Glutamatergic neuron (in vitro differentiated cells): Measurements from ENCODE around the gene SH3BGR. TPM values are rescaled to one million over a fixed set of nuclear protein-coding genes. Genes with fewer than 3 reads are reported as not detected.

Source experiments
- DNase-seq: peaks from one replicate; pipeline ENCODE4 v3.0.0; 2022
- H3K27ac Mint-ChIP-seq: one replicate; pipeline ENCODE4 v1.8.0; 2020; ENCODE audit warnings: mild to moderate bottlenecking, mixed read lengths, inconsistent platforms; ENCODE audit not compliant: unreplicated experiment
- H3K27me3 Mint-ChIP-seq: one replicate; pipeline ENCODE4 v1.8.0; 2020; ENCODE audit warnings: mild to moderate bottlenecking, moderate library complexity, mixed read lengths, inconsistent platforms; ENCODE audit not compliant: unreplicated experiment
- H3K36me3 Mint-ChIP-seq: one replicate; pipeline ENCODE4 v1.8.0; 2020; ENCODE audit warnings: mild to moderate bottlenecking, mixed read lengths, inconsistent platforms; ENCODE audit not compliant: unreplicated experiment
- H3K4me1 Mint-ChIP-seq: one replicate; pipeline ENCODE4 v1.8.0; 2020; ENCODE audit warnings: mild to moderate bottlenecking, low read depth, mixed read lengths, inconsistent platforms; ENCODE audit not compliant: unreplicated experiment
- H3K4me3 Mint-ChIP-seq: one replicate; pipeline ENCODE4 v1.8.0; 2020; ENCODE audit warnings: mild to moderate bottlenecking, mixed read lengths, inconsistent platforms; ENCODE audit not compliant: unreplicated experiment
- H3K9me3 Mint-ChIP-seq: one replicate; pipeline ENCODE4 v1.8.0; 2020; ENCODE audit warnings: mild to moderate bottlenecking, moderate library complexity, mixed read lengths, inconsistent platforms; ENCODE audit not compliant: unreplicated experiment
- CTCF ChIP-seq: fragments of 200-600 bp; sonication (generic); IDR thresholded peaks from one replicate; pipeline ENCODE4 v1.5.0; 2021; ENCODE audit not compliant: partially characterized antibody, unreplicated experiment
- microRNA-seq: library from miRNA; unstranded; fragments of <30 nt; microRNA quantifications from one replicate; pipeline ENCODE4, GENCODE V29; 2020; ENCODE audit not compliant: unreplicated experiment
- total RNA-seq: library from RNA; stranded (reverse); fragmentation: NEBNext Ultra II Directional; extraction: Animal tissue kit (Norgen Biotek cat#: 25700); gene quantifications from one replicate; pipeline ENCODE4 v1.2.1, GENCODE V29; 2021; ENCODE audit not compliant: unreplicated experiment

Gene SH3BGR
- total RNA-seq, 1 donor from 2014 or later = 1.5 TPM

- no peak overlapping the region for H3K4me3 Mint-ChIP-seq
- H3K27ac Mint-ChIP-seq = no peak overlapping the region
- no peaks in the 10 kb centered on the region for H3K4me1 Mint-ChIP-seq
- no peaks in the 10 kb centered on the region for H3K36me3 Mint-ChIP-seq
- TF ChIP-seq CTCF = no peak
- H3K27me3 Mint-ChIP-seq = no peaks in the 10 kb centered on the region
- DNase-seq = no peak
- peaks cover 1% of the 10 kb centered on the region for H3K9me3 Mint-ChIP-seq
Measured at GRCh38 chr21:39562791-39563770, 111.3 kb downstream of the SH3BGR start.

GRCh38 chr21:39564200-39564599 is 112.4 kb downstream of the SH3BGR start:
- Mint-ChIP-seq H3K27me3 (no peaks in the 10 kb centered on the region), H3K4me1 (no peaks in the 10 kb centered on the region), H3K9me3 (peaks cover 1% of the 10 kb centered on the region), H3K36me3 (no peaks in the 10 kb centered on the region), H3K27ac (no peak overlapping the region), H3K4me3 (no peak overlapping the region)
- DNase-seq = no peak
- TF ChIP-seq CTCF = no peak

Small RNAs within 50 kb of the gene (microRNA-seq; reads per million reads assigned to microRNA genes)
- gene MIR6508 = not detected

Other genes starting within 250 kb of the SH3BGR start
- gene BRWD1, start 138.3 kb upstream of the SH3BGR start, total RNA-seq = 64.6 TPM
- gene HMGN1, start 102.9 kb upstream of the SH3BGR start, total RNA-seq = 231 TPM
- gene LCA5L, start 6.2 kb upstream of the SH3BGR start, total RNA-seq = not detected
- gene B3GALT5, start 161.0 kb downstream of the SH3BGR start, total RNA-seq = 0.25 TPM